ENCODE measurements around the gene SMARCB1. TPM values are rescaled to one million over a fixed set of nuclear protein-coding genes. Genes with fewer than 3 reads are reported as not detected.

Gene SMARCB1
- total RNA-seq, 1 experiment from 2014 or later: 85.9 TPM

DNA sequence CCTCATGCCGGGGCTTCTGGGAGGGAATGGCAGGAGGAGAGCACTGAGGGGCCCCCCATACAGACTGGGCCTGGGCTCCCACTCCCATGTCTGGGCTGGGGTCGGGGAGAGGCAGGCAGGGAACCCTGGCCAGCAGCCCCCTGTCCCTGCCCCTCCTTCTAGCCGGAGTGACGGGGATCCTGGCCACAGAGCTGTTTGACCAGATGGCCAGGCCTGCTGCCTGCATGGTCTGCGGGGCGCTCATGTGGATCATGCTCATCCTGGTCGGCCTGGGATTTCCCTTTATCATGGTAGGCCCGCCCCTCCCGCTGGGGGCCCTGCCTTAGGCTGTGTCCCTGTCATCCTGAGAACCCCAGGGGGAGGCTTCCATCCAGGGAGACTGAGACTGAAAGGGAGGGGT is 97.4 kb downstream of the SMARCB1 start:
- no peak for ATAC-seq
- H3K36me3 ChIP-seq (ENCODE audit: low read depth, low read length): no peaks in the 10 kb centered on the region
- H3F3A ChIP-seq (ENCODE audit: low read length, unreplicated experiment): no peaks in the 10 kb centered on the region
- H3K9me2 ChIP-seq (replicated peaks; ENCODE audit: low read length): no peaks in the 10 kb centered on the region
- ChIA-PET POLR2A (ENCODE audit: unreplicated experiment) (no interaction called here), CTCF (no interaction called here)
- no TSS peak for BruUV-seq (replicated peaks)
- no peak overlapping the region for H3K4me3 ChIP-seq (ENCODE audit: low read length)
- H3K9me3 ChIP-seq (ENCODE audit: low read length): no peaks in the 10 kb centered on the region
- H3K79me2 ChIP-seq (ENCODE audit: low read length): no peaks in the 10 kb centered on the region
- H2AFZ ChIP-seq (ENCODE audit: low read length): no peak overlapping the region
- peaks cover 10% of the 10 kb centered on the region for H3K4me1 ChIP-seq (ENCODE audit: insufficient read depth, low read length)
- no peak overlapping the region for H3K4me2 ChIP-seq (ENCODE audit: low read length)
- no peak for TF ChIP-seq EZH2 (IDR thresholded peaks at IDR 0.05; ENCODE audit: low read length, unreplicated experiment)
- TF ChIP-seq, protein P1, sequence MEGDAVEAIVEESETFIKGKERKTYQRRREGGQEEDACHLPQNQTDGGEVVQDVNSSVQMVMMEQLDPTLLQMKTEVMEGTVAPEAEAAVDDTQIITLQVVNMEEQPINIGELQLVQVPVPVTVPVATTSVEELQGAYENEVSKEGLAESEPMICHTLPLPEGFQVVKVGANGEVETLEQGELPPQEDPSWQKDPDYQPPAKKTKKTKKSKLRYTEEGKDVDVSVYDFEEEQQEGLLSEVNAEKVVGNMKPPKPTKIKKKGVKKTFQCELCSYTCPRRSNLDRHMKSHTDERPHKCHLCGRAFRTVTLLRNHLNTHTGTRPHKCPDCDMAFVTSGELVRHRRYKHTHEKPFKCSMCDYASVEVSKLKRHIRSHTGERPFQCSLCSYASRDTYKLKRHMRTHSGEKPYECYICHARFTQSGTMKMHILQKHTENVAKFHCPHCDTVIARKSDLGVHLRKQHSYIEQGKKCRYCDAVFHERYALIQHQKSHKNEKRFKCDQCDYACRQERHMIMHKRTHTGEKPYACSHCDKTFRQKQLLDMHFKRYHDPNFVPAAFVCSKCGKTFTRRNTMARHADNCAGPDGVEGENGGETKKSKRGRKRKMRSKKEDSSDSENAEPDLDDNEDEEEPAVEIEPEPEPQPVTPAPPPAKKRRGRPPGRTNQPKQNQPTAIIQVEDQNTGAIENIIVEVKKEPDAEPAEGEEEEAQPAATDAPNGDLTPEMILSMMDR (conservative IDR thresholded peaks at IDR 0.05; ENCODE audit: low read depth, low read length): no peak
- TF ChIP-seq EZH2phosphoT487 (IDR thresholded peaks at IDR 0.05; ENCODE audit: borderline replicate concordance, low read length): no peak
- no peaks in the 10 kb centered on the region for H4K20me1 ChIP-seq (ENCODE audit: low read length)
- no peak overlapping the region for H3K9ac ChIP-seq (ENCODE audit: low read length)
- intact Hi-C loops (cut with micrococcal nuclease): no loop called here
- H3K27ac ChIP-seq (ENCODE audit: low read length): no peak overlapping the region
- H3K27me3 ChIP-seq (ENCODE audit: low read length): no peaks in the 10 kb centered on the region
- no peak for DNase-seq

Other genes starting within 250 kb of the SMARCB1 start
- gene IGLL1, start 206.7 kb upstream of the SMARCB1 start, total RNA-seq (2014; rRNA removed): not detected in 2 replicates
- gene DRICH1, start 154.6 kb upstream of the SMARCB1 start, total RNA-seq (2014; rRNA removed): 0.15 TPM in 1 of 2 replicates, not detected in the other
- not detected in 2 replicates for gene RGL4, start 96.0 kb upstream of the SMARCB1 start, total RNA-seq (2014; rRNA removed)
- gene ZNF70, start 35.9 kb upstream of the SMARCB1 start, total RNA-seq (2014; rRNA removed): 2.3 and 3.7 TPM in 2 replicates
- 0.77 TPM in 1 of 2 replicates, not detected in the other for gene VPREB3, start 32.5 kb upstream of the SMARCB1 start, total RNA-seq (2014; rRNA removed)
- gene C22orf15, start 24.0 kb upstream of the SMARCB1 start, total RNA-seq (2014; rRNA removed): not detected in 2 replicates
- gene CHCHD10, start 19.0 kb upstream of the SMARCB1 start, total RNA-seq (2014; rRNA removed): 52.2 and 98.1 TPM in 2 replicates
- gene MMP11, start 14.1 kb upstream of the SMARCB1 start, total RNA-seq (2014; rRNA removed): 2.4 and 5.9 TPM in 2 replicates
- not detected in 2 replicates for gene DERL3, start 52.0 kb downstream of the SMARCB1 start, total RNA-seq (2014; rRNA removed)
- 8.0 and 9.4 TPM in 2 replicates for gene SLC2A11, start 70.9 kb downstream of the SMARCB1 start, total RNA-seq (2014; rRNA removed)
- 884 and 957 TPM in 2 replicates for gene MIF, start 107.4 kb downstream of the SMARCB1 start, total RNA-seq (2014; rRNA removed)
- gene GSTT2B, start 174.2 kb downstream of the SMARCB1 start, total RNA-seq (2014; rRNA removed): 2.6 and 3.2 TPM in 2 replicates
- 0.73 TPM in 1 of 2 replicates, not detected in the other for gene DDTL, start 179.9 kb downstream of the SMARCB1 start, total RNA-seq (2014; rRNA removed)
- 203 and 222 TPM in 2 replicates for gene DDT, start 187.5 kb downstream of the SMARCB1 start, total RNA-seq (2014; rRNA removed)
- not detected in 2 replicates for gene GSTT2, start 193.2 kb downstream of the SMARCB1 start, total RNA-seq (2014; rRNA removed)
- gene GSTT4, start 218.5 kb downstream of the SMARCB1 start, total RNA-seq (2014; rRNA removed): not detected in 2 replicates
- 37.3 and 41.1 TPM in 2 replicates for gene CABIN1, start 224.3 kb downstream of the SMARCB1 start, total RNA-seq (2014; rRNA removed)

All from PC-3 (cell line).